GM12875 (cell line): Measurements from ENCODE around the gene TCIRG1.

Experiments
- H3K4me3 ChIP-seq: one replicate; pipeline ENCODE4 v1.5.1; 2011; ENCODE audit warnings: low read depth, low read length, control low read depth
- CTCF ChIP-seq: IDR thresholded peaks from 2 replicates; pipeline ENCODE4 v1.5.1; 2011; ENCODE audit warnings: low read depth, mild to moderate bottlenecking, control low read depth, inconsistent platforms, low read length, moderate library complexity, borderline replicate concordance; ENCODE audit not compliant: insufficient read depth

Gene TCIRG1

GRCh38 chr11:68010090-68011041 is 28.5 kb upstream of the TCIRG1 start, which contains the start of gene ALDH3B1:
Gene ALDH3B1 (plus strand): TSS chr11:68010327. CDS start chr11:68015298, 4,971 bp downstream.
- no peak within 1 kb of the TSS for H3K4me3 ChIP-seq
- no peak for TF ChIP-seq CTCF

GRCh38 chr11:68011051-68011943 is 27.5 kb upstream of the TCIRG1 start:
- no peak overlapping the region for H3K4me3 ChIP-seq
- no peak for TF ChIP-seq CTCF

GRCh38 chr11:68012044-68012842 is 26.6 kb upstream of the TCIRG1 start:
- no peak for TF ChIP-seq CTCF
- H3K4me3 ChIP-seq = no peak overlapping the region

GRCh38 chr11:68012843-68013610 is 25.8 kb upstream of the TCIRG1 start:
- no peak overlapping the region for H3K4me3 ChIP-seq
- TF ChIP-seq CTCF = no peak

GRCh38 chr11:68013611-68014156 is 25.1 kb upstream of the TCIRG1 start:
- H3K4me3 ChIP-seq = no peak overlapping the region
- TF ChIP-seq CTCF = no peak
